Kidney (tissue), 14 donors: ENCODE data around the gene ZMYND15. TPM values are rescaled to one million over a fixed set of nuclear protein-coding genes. Genes with fewer than 3 reads are reported as not detected.

Experiments used
- DNase-seq, 5 donors: peaks; one replicate each; pipeline ENCODE4 v3.0.0-alpha.2; 2013 to 2020
- FAIRE-seq: peaks from 2 replicates; lab custom pipeline; 2012; peaks lifted over from hg19 to GRCh38; lab: Jason Lieb, UNC
- H3K27ac ChIP-seq, 2 donors: one replicate each; pipeline ENCODE4 v1.7.0; 2013; ENCODE audit warnings: low read depth in 2 of 2, low read length in 2 of 2, inconsistent platforms in 1 of 2
- H3K27me3 ChIP-seq: one replicate; pipeline ENCODE4 v1.7.1; 2013; ENCODE audit warnings: low read length, inconsistent platforms; ENCODE audit not compliant: control insufficient read depth, insufficient read depth
- H3K36me3 ChIP-seq, 3 donors: one replicate each; pipeline versions ENCODE4 v1.7.0 to v1.7.1; 2013; ENCODE audit warnings: low read length in 3 of 3, control low read depth in 1 of 3, inconsistent platforms in 1 of 3; ENCODE audit not compliant: insufficient read depth in 3 of 3, control insufficient read depth in 2 of 3
- H3K4me1 ChIP-seq, 3 donors: one replicate each; pipeline versions ENCODE4 v1.7.0 to v1.7.1; 2013; ENCODE audit warnings: low read length in 3 of 3, inconsistent platforms in 1 of 3, low read depth in 1 of 3; ENCODE audit not compliant: control insufficient read depth in 2 of 3, insufficient read depth in 2 of 3
- H3K4me3 ChIP-seq, 3 donors: one replicate each; pipeline versions ENCODE4 v1.7.0 to v1.8.1; 2013; ENCODE audit warnings: low read length in 3 of 3, control low read depth in 1 of 3, inconsistent platforms in 1 of 3
- H3K9ac ChIP-seq, 3 donors: one replicate each; pipeline versions ENCODE4 v1.7.0 to v1.7.1; 2013; ENCODE audit warnings: low read length in 3 of 3, control low read depth in 1 of 3, inconsistent platforms in 1 of 3
- H3K9me3 ChIP-seq, 3 donors: one replicate each; pipeline versions ENCODE4 v1.7.0 to v1.7.1; 2013; ENCODE audit warnings: low read length in 3 of 3, control low read depth in 1 of 3, inconsistent platforms in 1 of 3; ENCODE audit not compliant: control insufficient read depth in 2 of 3, insufficient read depth in 1 of 3
- intact Hi-C: fragments of 100-400 bp; cut with DNase I; formaldehyde crosslinking; loops from one replicate; pipeline ENCODE4 v1.11.1; 2022
- polyA plus RNA-seq: library from polyadenylated mRNA; stranded (reverse); fragments of 350-450 nt; fragmentation: Illumina TruSeq; extraction: RNeasy Lipid Tissue Mini Kit (QIAGEN cat#74804); gene quantifications from one replicate; pipeline ENCODE4 v1.2.3, GENCODE V29; 2014; ENCODE audit warnings: low read depth, low replicate concordance; ENCODE audit not compliant: insufficient read depth
- total RNA-seq: library from RNA; stranded (reverse); fragmentation: NEBNext Ultra II Directional; extraction: Animal tissue kit (Norgen Biotek cat#: 25700); gene quantifications from one replicate; pipeline ENCODE4 v1.2.1, GENCODE V29; 2021
- TF ChIP-seq, protein P1 (sequence below): IDR thresholded peaks from 3 replicates; pipeline ENCODE4 v1.5.1; 2012; ENCODE audit warnings: mild to moderate bottlenecking, moderate library complexity, borderline replicate concordance; ENCODE audit not compliant: insufficient read depth; ENCODE audit errors: extremely low read depth
- donor health status: control.
- donor health status: control.
- donor health status: control.
- donor health status: control.
- donor health status: control.
- donor health status: DM: yes; HTN: yes; CAD: no.
- donor health status: Normal renal cell carcinoma (clear cell type).

The ZMYND15 gene
- total and polyA plus RNA-seq, 2 donors from 2014 or later, result 1.3 to 5.1 TPM

DNA sequence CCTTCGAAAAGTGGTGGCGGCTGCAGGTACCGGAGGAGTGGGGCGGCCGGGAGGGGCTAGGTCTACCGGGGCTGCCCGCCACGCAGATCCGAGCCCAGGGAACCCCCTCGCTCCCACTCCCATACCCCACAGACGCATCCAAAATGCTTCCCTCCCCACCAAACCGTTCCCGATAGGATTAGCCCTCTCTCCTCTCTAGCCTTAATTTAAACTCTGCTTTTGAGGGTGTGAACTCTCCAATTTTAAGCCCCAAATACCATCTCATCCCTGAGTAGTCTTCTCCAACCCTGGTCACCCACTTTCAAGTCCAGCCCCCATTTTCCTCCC, 355 bp downstream of the ZMYND15 start:
- H3K27me3 ChIP-seq, result peaks cover 9% of the 10 kb centered on the region

DNA sequence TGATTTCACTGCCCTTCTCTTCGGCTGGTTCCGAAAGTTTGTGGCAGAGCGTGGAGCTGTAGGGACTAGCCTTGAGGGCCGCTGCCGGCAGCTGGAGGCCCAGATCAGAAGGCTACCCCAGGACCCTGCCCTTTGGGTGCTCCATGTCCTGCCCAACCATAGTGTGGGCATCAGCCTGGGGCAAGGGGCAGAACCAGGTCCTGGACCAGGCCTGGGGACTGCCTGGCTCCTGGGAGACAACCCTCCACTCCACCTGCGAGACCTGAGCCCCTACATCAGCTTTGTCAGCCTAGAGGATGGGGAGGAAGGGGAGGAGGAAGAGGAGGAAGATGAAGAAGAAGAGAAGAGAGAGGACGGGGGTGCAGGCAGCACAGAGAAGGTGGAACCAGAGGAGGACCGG, 951 bp downstream of the ZMYND15 start:
- TF ChIP-seq, protein P1, sequence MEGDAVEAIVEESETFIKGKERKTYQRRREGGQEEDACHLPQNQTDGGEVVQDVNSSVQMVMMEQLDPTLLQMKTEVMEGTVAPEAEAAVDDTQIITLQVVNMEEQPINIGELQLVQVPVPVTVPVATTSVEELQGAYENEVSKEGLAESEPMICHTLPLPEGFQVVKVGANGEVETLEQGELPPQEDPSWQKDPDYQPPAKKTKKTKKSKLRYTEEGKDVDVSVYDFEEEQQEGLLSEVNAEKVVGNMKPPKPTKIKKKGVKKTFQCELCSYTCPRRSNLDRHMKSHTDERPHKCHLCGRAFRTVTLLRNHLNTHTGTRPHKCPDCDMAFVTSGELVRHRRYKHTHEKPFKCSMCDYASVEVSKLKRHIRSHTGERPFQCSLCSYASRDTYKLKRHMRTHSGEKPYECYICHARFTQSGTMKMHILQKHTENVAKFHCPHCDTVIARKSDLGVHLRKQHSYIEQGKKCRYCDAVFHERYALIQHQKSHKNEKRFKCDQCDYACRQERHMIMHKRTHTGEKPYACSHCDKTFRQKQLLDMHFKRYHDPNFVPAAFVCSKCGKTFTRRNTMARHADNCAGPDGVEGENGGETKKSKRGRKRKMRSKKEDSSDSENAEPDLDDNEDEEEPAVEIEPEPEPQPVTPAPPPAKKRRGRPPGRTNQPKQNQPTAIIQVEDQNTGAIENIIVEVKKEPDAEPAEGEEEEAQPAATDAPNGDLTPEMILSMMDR, result no peak
- Histone ChIP-seq H3K4me1 (peaks cover 0 to 6% (median 0%) of the 10 kb centered on the region in 3 donors), H3K36me3 (no peaks in the 10 kb centered on the region), H3K27me3 (peaks cover 11% of the 10 kb centered on the region), H3K27ac (no peak overlapping the region), H3K9me3 (no peaks in the 10 kb centered on the region), H3K9ac (no peak overlapping the region), H3K4me3 (no peak overlapping the region)
- no peak for FAIRE-seq
- intact Hi-C loops, result no loop called here
- peak in 1 of 5 donors; percentile 69 for DNase-seq

More for the DNA sequence above, 355 bp downstream of the ZMYND15 start:
- TF ChIP-seq, protein P1, result no peak
- Histone ChIP-seq H3K9ac (no peak overlapping the region), H3K36me3 (no peaks in the 10 kb centered on the region), H3K4me3 (peak overlapping the region; percentile 3 to 76 (median 36)), H3K4me1 (peaks cover 0 to 6% (median 0%) of the 10 kb centered on the region in 3 donors), H3K9me3 (no peaks in the 10 kb centered on the region), H3K27ac (no peak overlapping the region)
- FAIRE-seq (no peak), DNase-seq (no peak)
- intact Hi-C loops, result no loop called here

DNA sequence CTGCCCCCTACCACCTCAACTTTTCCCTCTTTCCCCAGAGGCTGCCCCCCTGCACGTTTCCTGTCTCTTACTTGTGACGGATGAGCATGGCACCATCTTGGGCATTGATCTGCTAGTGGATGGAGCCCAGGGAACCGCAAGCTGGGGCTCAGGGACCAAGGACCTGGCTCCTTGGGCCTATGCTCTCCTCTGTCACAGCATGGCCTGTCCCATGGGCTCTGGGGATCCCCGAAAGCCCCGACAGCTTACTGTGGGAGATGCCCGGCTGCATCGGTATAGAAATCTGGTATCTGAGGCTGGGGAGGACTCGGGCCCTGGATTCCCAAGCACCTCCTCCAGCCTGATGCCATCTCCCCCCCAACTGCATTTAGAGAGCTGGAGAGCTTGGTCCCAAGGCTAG, 1.9 kb downstream of the ZMYND15 start:
- Histone ChIP-seq H3K27me3 (peaks cover 11% of the 10 kb centered on the region), H3K4me3 (no peak overlapping the region), H3K4me1 (peaks cover 0 to 6% (median 0%) of the 10 kb centered on the region in 3 donors), H3K9me3 (no peaks in the 10 kb centered on the region), H3K27ac (no peak overlapping the region), H3K36me3 (no peaks in the 10 kb centered on the region), H3K9ac (no peak overlapping the region)
- peak in 1 of 5 donors; percentile 29 for DNase-seq
- TF ChIP-seq, protein P1, result no peak
- intact Hi-C loops, result no loop called here
- FAIRE-seq, result no peak

DNA sequence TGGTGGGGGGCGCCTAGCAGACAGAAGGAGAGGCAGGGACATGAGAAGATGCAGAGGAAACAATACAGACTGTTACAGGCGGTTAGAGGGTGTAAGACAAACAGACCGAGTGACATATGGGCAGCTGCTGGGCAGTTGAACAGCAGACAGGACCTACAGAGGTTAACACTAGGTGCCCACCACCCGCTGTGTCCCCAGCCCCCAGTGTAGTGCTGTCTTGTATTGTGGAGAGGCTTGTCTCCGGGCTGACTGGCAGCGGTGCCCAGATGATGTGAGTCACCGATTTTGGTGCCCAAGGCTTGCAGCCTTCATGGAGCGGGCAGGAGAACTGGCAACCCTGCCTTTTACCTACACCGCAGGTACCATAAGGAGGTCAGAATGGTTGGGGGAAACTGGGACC, 2.5 kb downstream of the ZMYND15 start:
- Histone ChIP-seq H3K27me3 (peaks cover 11% of the 10 kb centered on the region), H3K36me3 (no peaks in the 10 kb centered on the region), H3K9ac (no peak overlapping the region), H3K27ac (no peak overlapping the region), H3K9me3 (no peaks in the 10 kb centered on the region), H3K4me1 (peaks cover 0 to 6% (median 0%) of the 10 kb centered on the region in 3 donors), H3K4me3 (no peak overlapping the region)
- TF ChIP-seq, protein P1, result no peak
- DNase-seq (peak in 1 of 5 donors; percentile 42), FAIRE-seq (no peak)
- intact Hi-C loops, result no loop called here
